ENCODE measurements around the gene PDE4D.

The PDE4D gene

DNA sequence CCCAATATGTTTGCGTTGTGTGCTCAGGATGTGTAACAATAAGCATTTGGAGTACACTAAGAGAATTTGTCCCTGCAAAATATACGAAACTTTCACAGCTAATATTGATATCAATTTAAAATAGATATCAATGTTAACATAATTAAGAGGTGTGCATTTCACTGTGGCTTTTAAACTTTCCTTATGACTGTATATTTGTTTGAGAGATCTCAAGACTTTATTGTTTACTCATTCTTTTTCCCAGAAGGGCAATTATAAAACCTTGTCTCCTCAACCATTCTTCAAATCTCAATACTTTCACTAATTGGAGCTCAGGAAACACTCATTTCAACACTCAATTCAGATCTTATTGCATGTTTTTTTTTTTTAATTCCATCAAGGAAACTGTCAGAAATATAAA is 241.1 kb downstream of the PDE4D start:
- Mint-ChIP-seq H3K4me1 (ENCODE audit: low read depth) (peaks cover 19% of the 10 kb centered on the region), H3K27me3 (ENCODE audit: low read depth) (no peaks in the 10 kb centered on the region), H3K36me3 (ENCODE audit: low read depth) (no peaks in the 10 kb centered on the region), H3K9me3 (no peaks in the 10 kb centered on the region), H3K27ac (no peak overlapping the region), H3K4me3 (no peak overlapping the region)

DNA sequence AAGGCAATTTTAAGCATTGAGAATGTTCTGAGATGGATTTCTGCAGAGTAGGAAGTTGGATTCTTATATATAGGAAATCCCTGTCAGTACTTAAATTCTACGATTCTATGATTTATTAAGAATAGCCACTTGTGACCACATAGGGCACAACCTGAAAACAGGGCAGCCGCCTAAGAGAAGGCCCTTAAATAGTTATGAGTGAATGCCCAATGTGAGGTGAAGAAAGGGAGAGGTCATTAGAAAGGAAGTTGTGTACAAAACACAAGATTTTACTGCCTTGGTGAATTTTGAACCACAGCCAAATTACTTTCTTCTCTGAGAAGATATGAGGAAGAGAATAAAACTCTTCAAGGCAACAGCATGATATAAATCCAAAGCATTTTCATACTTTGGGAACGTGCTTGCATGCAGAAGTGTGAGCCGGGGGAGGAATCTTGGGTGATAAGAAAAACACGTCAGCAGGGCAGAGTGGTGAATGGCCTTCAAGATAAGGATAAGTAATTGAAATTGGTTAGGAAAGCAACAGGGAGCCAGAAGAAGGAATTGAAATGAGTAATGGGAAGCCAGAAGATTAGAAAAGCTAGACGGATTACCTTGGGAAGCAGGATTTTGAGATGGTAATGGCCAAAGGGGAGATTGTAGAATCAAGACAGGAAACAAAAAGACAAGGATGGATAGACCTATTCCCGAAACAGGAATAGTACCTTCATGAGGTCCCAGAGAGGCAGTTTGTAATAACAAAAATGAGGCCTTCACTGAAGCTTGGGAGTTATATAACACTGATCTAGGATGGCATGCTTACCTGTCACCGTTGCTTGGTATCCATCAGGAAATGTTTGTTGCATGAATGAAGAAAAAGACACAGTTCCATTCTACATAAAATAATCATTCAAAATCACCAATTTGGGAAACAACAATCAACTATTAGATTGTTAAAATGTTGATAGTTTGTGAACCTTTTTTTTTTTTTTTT is 244.3 kb downstream of the PDE4D start:
- Mint-ChIP-seq H3K27me3 (ENCODE audit: low read depth) (no peaks in the 10 kb centered on the region), H3K4me1 (ENCODE audit: low read depth) (peaks cover 18% of the 10 kb centered on the region), H3K9me3 (no peaks in the 10 kb centered on the region), H3K36me3 (ENCODE audit: low read depth) (no peaks in the 10 kb centered on the region), H3K4me3 (no peak overlapping the region), H3K27ac (no peak overlapping the region)

DNA sequence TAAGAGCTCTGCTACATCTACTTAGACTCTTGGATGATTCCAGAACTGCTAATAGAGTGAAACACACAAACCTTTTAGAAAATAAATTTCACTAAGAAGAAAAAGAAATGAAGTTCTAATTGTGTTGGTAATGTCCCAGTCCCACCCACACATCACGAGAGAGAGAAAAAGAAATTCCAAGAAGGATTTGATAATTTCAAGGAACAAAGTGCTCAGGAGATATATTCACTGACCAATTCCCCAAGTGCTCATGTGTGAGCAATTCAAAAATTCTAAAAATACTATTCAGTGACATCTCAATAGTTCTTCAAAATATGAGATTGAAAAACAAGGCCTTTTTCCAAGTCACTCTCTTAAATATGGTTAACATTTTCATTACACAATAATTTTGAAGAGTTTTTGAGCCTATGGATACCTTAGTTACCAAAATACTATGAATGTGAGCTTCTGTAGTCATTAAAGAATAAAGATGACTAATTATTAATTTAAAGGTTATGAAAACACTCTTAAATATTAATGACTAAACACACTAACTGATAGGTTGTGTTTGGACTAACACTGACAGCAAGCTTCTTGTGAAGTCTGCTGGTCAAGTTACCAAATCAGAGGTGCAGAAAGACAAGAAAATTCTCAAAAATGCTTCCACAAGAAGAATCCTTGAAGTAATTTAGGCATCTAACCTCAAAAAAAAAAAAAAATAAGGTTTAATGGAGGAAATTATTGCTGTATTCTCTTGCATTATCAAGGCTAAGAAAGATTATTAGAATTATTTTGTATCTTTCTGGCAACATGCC is 245.3 kb downstream of the PDE4D start:
- H3K27ac Mint-ChIP-seq: no peak overlapping the region
- H3K27me3 Mint-ChIP-seq (ENCODE audit: low read depth): no peaks in the 10 kb centered on the region
- H3K4me1 Mint-ChIP-seq (ENCODE audit: low read depth): peaks cover 18% of the 10 kb centered on the region
- H3K9me3 Mint-ChIP-seq: no peaks in the 10 kb centered on the region
- H3K36me3 Mint-ChIP-seq (ENCODE audit: low read depth): no peaks in the 10 kb centered on the region
- H3K4me3 Mint-ChIP-seq: no peak overlapping the region

DNA sequence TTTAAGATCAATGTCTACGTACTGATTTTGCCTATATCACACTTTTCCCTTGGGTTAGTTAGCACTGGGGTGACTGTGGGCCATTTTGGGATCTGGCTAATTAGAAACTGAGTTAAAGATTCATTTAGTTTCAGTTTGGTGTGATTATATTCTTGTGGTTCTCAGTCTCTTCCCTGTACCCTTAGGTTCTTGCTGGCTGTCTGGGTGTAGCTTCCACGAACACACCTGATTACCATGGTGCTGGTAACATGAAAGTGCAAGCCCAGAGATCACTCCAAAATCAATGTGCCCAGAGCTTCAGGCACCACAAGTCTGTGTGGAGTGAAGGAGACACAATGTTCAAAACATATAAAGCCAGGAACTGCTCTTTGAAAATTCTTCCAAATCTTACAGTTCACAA is 248.1 kb downstream of the PDE4D start:
- Mint-ChIP-seq H3K27me3 (ENCODE audit: low read depth) (peaks cover 7% of the 10 kb centered on the region), H3K4me3 (peak overlapping the region; percentile 24), H3K27ac (peak overlapping the region; percentile 1), H3K36me3 (ENCODE audit: low read depth) (peaks cover 3% of the 10 kb centered on the region), H3K4me1 (ENCODE audit: low read depth) (peaks cover 16% of the 10 kb centered on the region), H3K9me3 (no peaks in the 10 kb centered on the region)

DNA sequence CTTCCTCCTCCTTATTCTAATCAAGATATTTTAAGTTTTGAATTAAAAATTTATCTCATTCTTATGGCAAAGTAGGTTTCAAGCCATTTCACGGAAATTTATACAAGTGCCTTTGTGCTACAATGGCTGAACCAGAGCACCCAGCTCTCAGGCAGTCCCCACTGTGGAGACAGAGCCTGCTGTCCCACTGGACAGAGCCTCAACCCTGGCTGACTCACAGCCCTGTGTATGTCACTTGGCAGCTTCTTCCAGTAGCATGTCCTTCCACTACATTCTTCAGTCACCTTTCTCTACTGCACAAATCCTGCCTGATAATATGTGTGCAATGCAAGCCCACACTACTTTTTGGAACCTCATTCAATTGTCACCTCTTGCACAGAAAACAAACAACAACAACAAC is 253.1 kb downstream of the PDE4D start:
- H3K27ac Mint-ChIP-seq: no peak overlapping the region
- H3K9me3 Mint-ChIP-seq: no peaks in the 10 kb centered on the region
- peaks cover 3% of the 10 kb centered on the region for H3K36me3 Mint-ChIP-seq (ENCODE audit: low read depth)
- peaks cover 34% of the 10 kb centered on the region for H3K27me3 Mint-ChIP-seq (ENCODE audit: low read depth)
- H3K4me1 Mint-ChIP-seq (ENCODE audit: low read depth): peaks cover 8% of the 10 kb centered on the region
- H3K4me3 Mint-ChIP-seq: no peak overlapping the region

DNA sequence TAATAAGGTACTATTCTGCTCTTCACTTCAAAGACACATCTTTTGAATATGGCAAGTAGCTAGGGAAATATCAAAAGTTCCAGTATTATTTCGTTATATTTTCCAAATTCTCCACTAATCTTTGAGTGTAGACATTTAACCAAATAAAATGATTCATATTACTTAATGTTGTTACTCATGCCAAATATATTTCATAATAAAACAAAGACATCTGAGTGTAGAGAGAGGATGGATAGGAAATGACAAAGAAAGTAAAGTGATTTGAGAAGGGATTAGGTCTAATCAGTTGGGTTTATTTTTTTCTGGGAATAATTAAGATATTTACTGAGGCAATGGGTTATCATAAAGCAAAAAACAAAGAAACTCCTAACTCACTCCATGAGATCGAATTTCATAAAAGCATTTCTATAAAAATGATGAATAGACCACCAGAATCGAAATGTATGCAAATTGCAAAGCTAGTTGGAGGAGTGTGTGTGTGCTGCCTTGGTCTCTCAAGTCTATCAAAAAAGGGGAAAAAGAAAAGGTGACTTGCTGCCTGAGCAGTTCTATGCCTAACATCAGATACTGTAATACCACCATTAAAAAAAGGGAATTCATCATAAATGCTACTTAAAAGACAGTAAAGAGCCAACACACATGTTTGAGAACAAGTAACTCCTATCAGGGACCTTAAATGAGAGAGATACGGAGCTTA is 255.5 kb downstream of the PDE4D start:
- Mint-ChIP-seq H3K9me3 (peaks cover 17% of the 10 kb centered on the region), H3K4me1 (ENCODE audit: low read depth) (no peaks in the 10 kb centered on the region)

DNA sequence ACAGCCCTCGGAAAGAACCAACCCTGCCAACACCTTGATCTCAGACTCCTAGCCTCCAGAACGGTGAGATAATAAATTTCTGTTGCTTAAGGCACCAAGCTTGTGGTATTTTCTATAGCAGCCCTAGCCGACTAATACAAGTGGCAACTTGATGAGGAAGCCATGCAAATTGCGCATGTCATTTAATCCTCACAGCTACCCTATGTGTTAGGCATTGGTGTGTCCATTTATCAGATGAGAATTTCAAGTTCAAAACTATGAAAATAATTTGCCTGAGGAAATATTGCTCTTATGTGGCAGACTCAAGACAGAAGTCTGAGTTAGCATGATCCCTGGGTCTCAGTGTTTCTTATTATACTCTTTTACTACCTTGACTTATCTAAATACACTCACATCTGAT is 264.0 kb downstream of the PDE4D start:
- peaks cover 8% of the 10 kb centered on the region for H3K36me3 Mint-ChIP-seq (ENCODE audit: low read depth)
- H3K9me3 Mint-ChIP-seq: peaks cover 40% of the 10 kb centered on the region
- no peaks in the 10 kb centered on the region for H3K4me1 Mint-ChIP-seq (ENCODE audit: low read depth)
- no peak overlapping the region for H3K4me3 Mint-ChIP-seq
- H3K27ac Mint-ChIP-seq: no peak overlapping the region
- H3K27me3 Mint-ChIP-seq (ENCODE audit: low read depth): peaks cover 7% of the 10 kb centered on the region

More for the DNA sequence above, 255.5 kb downstream of the PDE4D start:
- Mint-ChIP-seq H3K27ac (no peak overlapping the region), H3K4me3 (no peak overlapping the region), H3K27me3 (ENCODE audit: low read depth) (peaks cover 44% of the 10 kb centered on the region), H3K36me3 (ENCODE audit: low read depth) (peaks cover 2% of the 10 kb centered on the region)

DNA sequence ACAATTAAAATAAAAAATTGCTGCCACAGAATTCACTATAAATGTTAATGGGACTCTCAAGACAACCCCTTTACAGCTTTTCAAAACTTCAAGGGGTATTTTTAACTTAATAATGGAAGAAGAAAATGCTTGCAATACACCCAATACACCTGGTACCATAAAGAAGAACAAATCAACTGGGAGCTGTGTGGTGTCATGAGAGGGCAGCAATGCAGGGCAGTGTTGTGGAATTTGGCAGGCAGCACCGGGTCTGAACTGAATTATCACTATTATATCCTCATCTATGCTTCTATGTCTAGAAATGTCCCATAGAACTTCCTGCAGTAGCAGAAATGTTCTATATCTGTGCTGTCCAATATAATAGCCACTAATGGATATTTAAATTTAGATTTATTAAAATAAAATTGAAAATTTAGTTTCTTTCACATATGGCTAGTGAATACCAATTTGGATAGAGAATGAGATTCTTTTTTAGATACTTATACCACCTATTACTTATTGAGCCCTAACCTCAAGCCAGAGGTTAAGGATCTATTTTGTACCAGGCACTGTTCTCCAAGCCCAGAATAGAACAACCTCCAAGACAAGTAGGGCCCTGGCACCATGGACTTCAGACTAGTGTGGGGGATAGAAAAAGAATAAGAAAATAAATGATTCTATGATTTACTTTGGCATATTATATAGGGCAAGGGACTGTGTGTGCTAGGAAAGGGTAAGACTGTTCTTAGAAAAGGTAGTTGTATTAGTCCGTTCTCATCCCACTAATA is 265.3 kb downstream of the PDE4D start:
- Mint-ChIP-seq H3K27me3 (ENCODE audit: low read depth) (peaks cover 8% of the 10 kb centered on the region), H3K36me3 (ENCODE audit: low read depth) (peaks cover 7% of the 10 kb centered on the region), H3K4me3 (no peak overlapping the region), H3K27ac (no peak overlapping the region), H3K9me3 (peaks cover 35% of the 10 kb centered on the region), H3K4me1 (ENCODE audit: low read depth) (no peaks in the 10 kb centered on the region)

DNA sequence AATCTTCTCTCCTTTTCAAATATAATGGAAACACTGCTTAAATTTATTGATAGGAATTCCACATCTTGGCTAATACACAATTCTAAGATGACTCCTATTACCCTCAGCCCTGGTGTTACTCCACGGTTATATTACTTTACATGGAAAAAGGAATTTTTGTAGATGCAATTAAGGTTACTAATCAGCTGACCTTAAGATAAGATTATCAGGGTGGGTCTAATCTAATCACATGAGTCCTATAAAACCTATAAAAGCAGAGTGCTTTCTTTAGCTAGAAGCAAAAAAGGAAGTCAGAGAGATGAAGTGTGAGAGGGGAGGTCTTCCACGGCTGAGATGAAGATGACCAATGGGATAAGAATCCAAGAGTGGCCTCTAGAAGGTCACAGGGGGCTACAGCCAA is 268.6 kb downstream of the PDE4D start:
- H3K4me3 Mint-ChIP-seq: no peak overlapping the region
- H3K36me3 Mint-ChIP-seq (ENCODE audit: low read depth): peaks cover 9% of the 10 kb centered on the region
- H3K9me3 Mint-ChIP-seq: peaks cover 25% of the 10 kb centered on the region
- H3K27me3 Mint-ChIP-seq (ENCODE audit: low read depth): peaks cover 8% of the 10 kb centered on the region
- no peak overlapping the region for H3K27ac Mint-ChIP-seq
- peaks cover 1% of the 10 kb centered on the region for H3K4me1 Mint-ChIP-seq (ENCODE audit: low read depth)

DNA sequence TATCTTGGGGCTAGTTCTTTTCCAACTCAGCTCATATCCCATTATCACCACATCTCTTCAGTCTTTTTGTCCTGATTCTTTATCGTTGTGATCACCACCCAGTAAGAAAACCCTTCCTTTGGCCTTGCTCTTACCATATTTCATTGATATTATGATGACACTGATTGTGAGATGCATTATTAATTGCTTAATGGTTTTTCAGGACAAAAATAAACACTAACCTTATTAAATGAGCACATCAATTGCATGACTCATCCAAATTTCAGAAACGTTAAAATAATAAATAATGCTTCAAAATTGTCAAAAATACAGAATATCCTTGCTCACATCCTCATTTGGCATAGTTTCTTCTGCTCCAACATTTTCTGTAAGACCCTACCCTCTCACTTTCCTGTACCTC is 270.7 kb downstream of the PDE4D start:
- no peak overlapping the region for H3K27ac Mint-ChIP-seq
- H3K4me1 Mint-ChIP-seq (ENCODE audit: low read depth): peaks cover 3% of the 10 kb centered on the region
- no peak overlapping the region for H3K4me3 Mint-ChIP-seq
- H3K9me3 Mint-ChIP-seq: peaks cover 10% of the 10 kb centered on the region
- peaks cover 4% of the 10 kb centered on the region for H3K36me3 Mint-ChIP-seq (ENCODE audit: low read depth)
- H3K27me3 Mint-ChIP-seq (ENCODE audit: low read depth): peaks cover 4% of the 10 kb centered on the region

DNA sequence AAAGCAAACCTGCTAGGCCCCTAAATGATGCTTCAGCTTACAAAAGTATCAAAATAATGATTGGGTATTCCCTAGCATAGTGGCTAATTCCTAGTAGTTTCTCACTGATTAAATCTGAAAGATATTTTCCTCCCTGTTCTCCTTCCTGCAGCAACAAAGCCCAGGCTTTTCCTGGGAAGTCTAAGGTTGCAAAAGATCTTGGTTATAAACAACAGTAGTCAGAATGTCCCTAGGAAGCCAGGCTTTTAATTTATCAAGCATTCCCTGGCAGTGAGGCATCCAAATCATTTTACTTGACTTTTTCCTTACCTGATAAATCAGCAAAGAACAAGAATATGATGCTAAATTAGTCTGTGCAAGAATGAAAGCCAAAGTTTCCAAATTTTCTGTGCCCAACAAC is 272.0 kb downstream of the PDE4D start:
- peaks cover 7% of the 10 kb centered on the region for H3K36me3 Mint-ChIP-seq (ENCODE audit: low read depth)
- no peak overlapping the region for H3K27ac Mint-ChIP-seq
- H3K27me3 Mint-ChIP-seq (ENCODE audit: low read depth): peaks cover 4% of the 10 kb centered on the region
- H3K4me1 Mint-ChIP-seq (ENCODE audit: low read depth): peaks cover 3% of the 10 kb centered on the region
- H3K4me3 Mint-ChIP-seq: no peak overlapping the region
- peaks cover 11% of the 10 kb centered on the region for H3K9me3 Mint-ChIP-seq

DNA sequence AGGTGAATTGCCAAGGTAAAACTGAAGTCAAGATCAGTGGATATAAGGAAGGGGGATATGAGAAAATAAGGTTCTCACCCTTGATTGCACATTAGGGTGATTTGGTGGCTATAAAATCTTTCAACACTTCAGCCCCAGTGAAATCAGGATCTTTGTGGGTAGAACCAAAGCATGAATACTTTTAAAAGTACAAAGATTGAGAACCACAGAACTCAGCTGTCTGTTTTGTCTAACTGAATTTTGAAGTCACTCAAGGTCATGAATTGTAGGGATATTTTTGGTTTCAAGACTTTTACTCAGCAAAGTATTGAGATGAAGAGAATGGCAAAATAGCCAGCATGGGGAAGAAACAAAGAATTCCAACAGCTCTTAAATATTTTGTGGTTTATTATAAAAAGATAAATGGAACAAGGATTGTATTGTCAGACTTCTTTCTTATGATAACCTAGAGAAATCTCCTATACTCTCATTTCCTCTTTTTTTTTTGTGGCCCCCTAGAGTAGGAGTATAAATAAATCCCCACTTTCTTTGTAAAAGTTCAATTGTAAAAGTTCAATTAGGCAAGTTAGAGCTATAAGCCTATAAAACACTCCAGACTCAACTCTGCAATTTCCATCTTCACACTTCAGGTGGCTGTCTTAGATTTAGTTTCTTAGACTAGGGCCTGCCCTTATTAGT is 272.9 kb downstream of the PDE4D start:
- Mint-ChIP-seq H3K27me3 (ENCODE audit: low read depth) (peaks cover 4% of the 10 kb centered on the region), H3K4me1 (ENCODE audit: low read depth) (peaks cover 3% of the 10 kb centered on the region), H3K27ac (no peak overlapping the region), H3K4me3 (no peak overlapping the region), H3K9me3 (peaks cover 11% of the 10 kb centered on the region), H3K36me3 (ENCODE audit: low read depth) (peaks cover 7% of the 10 kb centered on the region)

DNA sequence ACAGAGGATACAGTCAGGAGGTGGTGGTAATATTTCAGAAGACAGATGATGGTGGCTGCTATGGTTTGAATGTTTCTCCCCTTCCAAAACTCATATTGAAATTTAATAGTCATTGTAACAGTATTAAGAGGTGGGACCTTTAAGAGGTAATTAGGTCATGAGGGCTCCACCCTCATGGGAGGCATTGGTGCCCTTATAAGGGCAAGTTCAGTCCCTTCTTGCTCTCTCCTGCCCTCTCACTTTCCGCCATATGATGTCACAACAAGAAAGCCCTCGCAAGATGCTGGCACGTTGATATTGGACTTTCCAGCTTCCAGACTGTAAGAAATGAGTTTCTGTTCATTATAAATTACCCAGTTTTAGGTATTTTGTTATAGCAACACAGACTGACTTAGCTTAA is 274.9 kb downstream of the PDE4D start:
- peaks cover 7% of the 10 kb centered on the region for H3K9me3 Mint-ChIP-seq
- peaks cover 3% of the 10 kb centered on the region for H3K4me1 Mint-ChIP-seq (ENCODE audit: low read depth)
- no peak overlapping the region for H3K4me3 Mint-ChIP-seq
- H3K27ac Mint-ChIP-seq: no peak overlapping the region
- no peaks in the 10 kb centered on the region for H3K27me3 Mint-ChIP-seq (ENCODE audit: low read depth)
- H3K36me3 Mint-ChIP-seq (ENCODE audit: low read depth): peaks cover 7% of the 10 kb centered on the region

Data from T-helper 1 cell treated with Interleukin-12 subunit alpha and Interleukin-12 subunit beta and Interleukin-4 antibody, amounts not matched to agents 30 μg/mL and 1 μg/mL, for 36 hours (primary cell).